GM20431 (cell line): ENCODE results near the gene GRK6.

Experiments used
- in situ Hi-C: fragments of 300-500 bp; cut with MseI, MboI; formaldehyde crosslinking; loops from one replicate; pipeline ENCODE4 v1.15.0; 2020; ENCODE audit warnings: low sequenced_read_pairs; ENCODE audit not compliant: unreplicated experiment

The GRK6 gene

DNA sequence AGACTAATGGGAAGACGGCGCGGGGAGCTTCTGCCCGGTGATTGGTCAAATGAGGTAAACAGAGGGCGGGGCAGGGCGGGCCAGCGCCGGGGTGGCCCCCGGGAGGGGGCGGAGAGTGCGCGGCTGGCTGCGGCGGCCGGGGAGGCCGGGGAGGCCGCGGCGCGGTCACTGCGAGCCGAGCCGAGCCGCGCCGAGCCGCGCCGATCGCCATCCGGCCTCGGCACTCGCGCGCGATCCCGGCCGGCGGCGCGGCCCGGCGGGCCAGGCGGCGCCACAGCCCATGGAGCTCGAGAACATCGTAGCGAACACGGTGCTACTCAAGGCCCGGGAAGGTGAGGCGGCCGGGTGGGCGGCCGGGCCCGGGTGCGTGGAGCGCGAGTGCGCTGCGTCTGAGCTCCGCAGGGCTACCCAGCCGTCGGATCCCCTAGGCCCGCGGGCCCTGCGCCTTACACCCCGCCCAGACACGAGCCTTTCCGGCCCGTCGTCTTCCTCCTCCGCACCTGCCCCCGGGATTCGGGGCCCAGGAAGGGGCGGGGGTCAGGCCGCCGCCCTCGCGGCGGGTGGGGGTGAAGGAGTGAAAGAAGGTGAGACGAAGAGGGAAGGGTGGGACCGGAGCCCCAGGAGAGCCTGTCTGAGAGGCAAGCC, at the start of gene GRK6:
TSS of gene GRK6 (plus strand) at position 111 of the 645 bp plus-strand sequence. CDS start at position 281, 170 bp downstream.
- in situ Hi-C loops: no loop called here

DNA sequence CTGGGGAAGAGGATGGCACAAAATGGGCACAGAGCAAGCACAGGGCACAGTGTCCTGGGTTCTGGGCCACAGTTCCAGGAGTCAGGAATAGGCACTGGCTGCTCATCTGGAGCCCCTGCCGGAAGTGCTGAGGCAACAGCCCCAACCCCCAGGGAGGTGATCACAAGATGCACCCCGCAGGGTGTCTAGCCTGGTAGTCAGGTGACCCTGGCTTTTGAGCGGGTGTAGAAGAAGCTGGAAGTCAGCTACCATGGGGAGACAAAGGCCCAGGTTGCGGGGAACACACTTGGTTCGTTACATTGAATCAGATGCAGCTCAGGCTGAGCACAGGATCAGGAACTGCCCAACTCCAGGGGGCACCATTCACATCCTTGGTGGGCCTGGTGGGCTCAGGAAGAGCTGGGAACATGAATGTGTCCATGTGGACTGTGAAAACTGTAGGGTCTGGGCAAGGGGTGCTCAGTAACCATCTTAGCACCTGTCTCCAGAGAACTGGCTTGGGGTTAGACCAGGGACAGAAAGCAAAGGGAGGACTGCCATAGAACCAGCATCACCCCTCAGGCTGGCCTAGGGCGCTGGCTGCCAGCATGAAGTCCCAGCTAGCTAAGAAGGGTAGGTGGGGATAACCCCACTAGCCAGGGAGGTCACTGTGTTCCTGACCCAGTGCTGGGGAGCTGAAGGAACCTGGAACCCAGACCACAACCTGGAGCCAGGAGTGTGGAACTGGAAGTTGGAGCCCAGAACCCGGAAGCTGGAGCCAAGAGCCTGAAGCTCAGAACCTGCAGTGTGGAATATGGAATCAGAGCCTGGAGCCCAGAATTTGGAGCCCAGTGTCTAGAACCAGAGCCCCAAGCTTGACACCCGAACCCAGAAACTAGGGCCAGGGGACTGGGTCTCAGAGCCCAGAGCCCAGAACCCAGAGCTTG, 48.4 kb upstream of the GRK6 start:
- in situ Hi-C loops: no loop called here

DNA sequence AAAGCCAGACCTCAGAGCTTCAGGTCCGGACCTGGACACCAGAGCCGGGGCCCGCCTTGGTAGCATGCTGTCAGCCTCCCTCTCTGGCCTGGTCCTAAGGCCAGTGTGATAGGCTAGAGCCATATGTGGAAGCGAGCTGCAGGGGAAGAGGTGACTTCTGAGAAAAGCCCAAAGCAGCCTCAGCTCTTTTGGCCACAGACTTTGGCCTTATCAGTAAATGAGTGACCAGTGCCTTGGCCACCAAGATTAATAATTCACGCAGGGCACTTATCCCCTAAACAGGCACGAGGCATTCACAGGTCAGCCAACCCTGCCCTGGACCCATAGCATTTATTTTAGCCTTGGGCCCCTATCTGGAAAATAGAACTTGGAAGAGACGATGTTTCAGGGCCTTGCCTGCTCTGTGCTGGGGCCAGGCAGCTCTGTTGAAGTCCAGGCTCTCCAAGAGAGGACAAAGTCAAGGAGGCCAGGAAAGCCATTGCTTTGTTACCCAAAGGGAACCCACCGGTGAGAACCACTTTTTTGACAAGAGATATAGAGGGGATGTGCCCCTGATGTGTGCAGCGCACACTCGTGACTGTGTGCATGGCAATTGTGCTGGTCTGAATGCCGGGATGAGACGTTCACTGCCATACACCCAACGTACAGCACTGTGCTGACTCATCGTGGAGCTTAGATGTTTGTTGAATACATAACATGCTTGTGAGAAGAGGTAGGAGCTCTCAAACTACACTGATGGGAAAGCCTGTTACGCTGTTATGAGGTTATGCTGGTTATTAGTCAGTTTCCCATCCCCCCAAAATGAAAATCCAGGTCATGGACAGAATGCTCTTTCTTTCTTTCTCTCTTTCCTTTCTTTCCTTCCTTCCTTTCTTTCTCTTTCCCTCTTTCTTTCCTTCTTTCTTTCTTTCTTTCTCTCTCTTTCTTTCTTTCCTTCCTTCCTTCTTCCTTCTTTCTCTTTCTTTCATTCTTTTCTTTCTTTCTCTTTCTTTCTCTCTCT, 47.3 kb upstream of the GRK6 start:
- in situ Hi-C loops: no loop called here

DNA sequence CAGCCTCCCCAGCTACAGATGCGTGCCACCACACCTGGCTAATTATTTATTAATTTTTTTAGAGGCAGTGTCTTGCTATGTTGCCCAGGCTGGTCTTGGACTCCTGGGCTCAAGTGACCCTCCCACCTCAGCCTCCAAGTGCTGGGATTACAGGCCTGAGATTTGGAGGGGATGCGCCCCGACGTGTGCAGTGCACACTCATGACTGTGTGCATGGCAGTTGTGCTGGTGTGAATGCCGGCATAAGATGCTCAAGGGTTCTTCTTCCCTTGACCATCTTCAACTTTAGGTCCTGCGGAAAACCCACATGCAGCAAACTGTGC, 45.7 kb upstream of the GRK6 start:
- in situ Hi-C loops: no loop called here

DNA sequence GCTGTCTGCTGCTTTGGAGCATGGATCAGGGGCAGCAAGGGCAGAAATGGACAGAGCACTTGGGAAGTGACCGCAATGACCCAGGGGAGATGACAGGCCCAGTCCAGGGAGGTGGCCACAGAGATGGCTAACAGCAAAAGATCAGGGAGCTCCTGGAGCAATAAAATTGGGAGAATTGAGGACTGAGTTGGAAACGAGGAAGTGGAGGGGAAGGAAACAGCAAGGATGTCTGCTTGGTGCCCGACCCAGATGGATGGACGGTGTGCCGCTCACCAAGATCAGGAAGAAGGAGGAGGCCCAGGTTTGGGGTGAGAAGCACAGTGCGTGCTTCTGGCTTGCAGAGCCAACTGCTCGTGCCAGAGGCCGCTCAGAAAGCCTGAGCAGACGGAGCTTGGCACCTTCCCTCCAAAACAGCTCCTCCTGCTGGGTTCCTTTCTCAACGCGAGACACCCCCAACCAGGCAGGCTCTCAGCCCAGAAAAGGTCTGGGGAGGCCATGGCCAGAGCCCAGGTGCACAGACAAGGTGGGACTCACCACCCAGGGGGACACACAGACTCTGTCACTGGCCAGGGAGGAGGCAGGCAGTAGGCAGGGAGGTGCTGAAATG, 44.0 kb upstream of the GRK6 start:
- in situ Hi-C loops: no loop called here

DNA sequence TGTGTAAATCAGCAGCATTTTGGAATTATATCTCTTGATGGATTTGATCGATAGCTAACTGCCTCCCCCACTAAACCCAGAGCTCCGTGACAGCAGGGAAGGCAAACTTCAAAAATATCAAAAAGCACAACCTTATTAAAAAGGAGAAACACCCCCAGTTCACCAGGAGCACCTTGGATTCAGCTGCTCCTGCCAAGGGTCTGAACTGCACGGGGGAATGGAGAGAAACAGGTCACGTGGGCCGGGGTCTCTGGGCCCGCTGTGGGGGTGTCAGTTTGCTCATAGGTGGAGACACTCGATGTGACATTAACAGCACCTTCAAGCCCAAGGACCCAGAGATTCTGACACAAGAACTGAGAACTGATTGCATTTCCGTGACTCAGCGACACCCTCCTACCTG, 43.3 kb upstream of the GRK6 start:
- in situ Hi-C loops: no loop called here

DNA sequence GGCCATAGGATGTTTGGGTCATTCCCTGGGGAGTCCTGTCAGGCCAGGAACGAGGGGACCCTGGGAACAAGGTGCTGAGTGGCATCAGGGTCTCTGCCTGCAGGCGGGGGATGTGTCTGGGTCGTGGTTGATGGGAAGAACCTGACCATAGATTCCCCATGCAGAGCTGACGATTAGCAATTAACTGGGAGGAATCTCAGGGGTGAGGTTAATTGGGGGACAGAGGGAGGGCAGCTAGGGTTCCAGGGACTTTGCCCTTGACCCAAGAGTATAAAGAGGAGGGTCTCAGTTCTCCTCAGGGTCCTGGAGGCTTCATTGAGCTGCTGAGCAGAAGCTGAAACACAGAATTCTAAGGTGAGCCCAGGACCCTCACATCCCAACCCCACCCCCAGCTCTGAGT, 42.3 kb upstream of the GRK6 start, which contains the start of gene SLC34A1:
TSS of gene SLC34A1 (plus strand) at position 301 of the 400 bp plus-strand sequence. CDS start 1,308 bp downstream, outside the sequence.
- in situ Hi-C loops: no loop called here

DNA sequence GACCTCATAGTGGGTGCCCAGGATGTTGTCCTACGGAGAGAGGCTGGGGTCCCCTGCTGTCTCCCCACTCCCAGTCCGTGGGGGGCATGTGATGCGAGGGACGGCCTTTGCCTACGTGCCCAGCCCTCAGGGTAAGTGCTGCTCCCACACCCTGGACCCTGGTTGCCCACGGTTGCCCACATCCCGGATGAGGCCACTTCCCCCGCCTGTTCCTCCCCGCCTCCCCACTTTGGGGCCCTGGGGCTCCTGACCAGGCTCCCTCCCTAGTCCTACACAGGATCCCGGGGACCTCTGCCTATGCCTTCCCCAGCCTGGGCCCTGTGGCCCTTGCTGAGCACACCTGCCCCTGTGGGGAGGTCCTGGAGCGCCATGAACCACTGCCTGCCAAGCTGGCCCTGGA, 40.8 kb upstream of the GRK6 start:
- in situ Hi-C loops: no loop called here

DNA sequence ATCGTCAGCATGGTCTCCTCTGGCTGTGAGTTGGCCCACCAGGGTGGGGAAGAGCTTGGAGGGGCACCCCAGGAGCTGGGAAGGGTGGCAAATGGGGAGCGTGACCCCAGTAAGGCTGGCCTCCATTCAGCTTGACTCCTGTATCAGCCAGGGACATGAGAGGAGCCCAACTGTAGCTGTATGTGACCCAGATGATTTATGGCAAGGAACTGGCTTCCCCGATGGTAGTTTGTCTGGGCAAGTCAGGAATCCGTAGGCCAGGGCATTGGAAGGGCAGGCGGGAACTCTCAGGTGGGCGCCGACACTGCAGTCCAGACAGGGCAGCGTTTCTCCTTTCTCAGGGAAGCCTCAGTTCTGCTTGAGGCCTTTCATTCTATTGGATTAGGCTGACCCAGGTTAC, 39.9 kb upstream of the GRK6 start:
- in situ Hi-C loops: no loop called here

DNA sequence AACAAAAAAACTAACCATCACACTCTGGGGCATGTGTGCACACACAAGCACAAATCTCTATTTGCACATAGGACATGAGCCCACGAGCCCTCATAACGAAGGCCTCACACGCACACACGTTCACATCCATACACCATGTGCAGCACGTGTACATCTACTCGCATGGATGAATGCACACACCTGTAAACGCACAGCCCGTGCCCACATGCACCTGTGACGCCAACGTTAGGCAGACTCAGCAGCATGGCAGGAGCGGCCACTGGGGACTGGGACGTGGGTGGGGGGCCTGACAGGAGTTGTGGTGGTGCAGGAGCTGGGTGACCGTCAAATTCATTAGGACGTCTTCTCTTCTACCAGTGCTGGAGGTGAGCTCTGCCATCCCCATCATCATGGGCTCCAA, 39.1 kb upstream of the GRK6 start:
- in situ Hi-C loops: no loop called here

DNA sequence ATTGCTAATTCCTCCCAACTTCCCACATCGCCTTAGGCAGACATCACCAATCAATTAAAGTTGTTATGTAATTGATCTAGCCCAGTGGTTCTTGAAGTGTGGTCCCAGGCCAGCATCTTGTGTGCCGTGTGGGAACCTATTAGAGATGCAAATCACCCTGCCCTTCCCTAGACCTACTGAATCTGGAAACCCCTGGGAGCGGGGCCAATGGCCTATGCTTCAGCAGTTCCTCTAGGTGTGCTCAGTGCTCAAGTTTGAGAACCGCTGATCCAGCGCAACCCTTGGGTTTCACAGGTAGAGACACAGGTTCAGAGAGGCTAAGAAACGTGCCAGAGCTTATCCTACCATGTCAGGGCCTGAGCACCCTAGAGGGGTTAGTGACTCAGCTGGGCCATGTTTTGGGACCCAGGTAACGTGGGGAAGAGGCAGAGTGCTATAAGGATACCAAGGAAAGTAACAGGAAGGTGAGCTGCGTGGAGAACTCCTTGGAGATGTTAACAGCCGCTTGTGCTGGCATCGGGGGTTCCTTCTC, 37.9 kb upstream of the GRK6 start:
- in situ Hi-C loops: no loop called here

DNA sequence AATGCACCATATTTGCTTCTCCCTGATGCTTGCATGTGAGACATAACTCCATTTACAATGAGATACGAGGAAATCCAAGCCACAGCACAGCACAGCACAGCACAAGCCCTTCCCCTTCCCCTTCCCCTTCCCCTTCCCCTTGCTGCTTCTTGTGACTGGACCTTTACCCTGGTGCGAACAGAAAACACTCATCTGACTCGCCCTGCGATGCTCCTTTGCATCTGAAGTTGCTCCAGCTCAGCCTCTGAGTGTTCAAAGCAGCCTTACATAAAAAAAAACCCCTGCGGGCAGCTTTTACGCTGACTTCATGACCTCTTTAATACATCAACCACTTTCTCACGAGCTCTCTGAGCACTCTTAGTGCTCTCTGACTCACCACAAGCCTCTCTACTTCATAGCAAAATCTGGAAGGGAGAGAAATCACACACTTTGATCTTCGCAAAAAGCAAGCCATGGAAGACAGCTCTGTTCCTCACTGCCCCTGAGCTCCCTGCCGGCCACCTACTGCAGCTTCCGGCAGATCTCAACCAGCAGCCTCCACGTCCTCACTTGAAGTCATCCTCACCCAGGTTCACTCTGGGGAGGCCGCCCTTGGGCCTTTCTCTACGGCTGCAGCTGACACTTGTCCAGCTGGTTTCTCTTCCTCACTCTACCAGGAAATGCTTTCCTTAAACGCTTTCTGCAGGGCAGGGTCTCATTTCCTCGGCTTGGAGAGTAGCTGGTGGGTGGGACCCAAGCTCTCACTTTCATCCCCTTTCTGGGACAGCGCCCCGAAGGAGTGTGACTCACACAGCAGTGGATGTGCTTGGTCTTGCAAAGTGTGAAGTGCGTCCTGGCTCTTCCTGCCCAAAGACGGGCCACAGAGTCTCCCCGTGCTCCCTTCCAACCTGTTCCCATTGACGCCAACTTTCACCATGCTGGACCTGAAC, 37.0 kb upstream of the GRK6 start:
- in situ Hi-C loops: no loop called here

DNA sequence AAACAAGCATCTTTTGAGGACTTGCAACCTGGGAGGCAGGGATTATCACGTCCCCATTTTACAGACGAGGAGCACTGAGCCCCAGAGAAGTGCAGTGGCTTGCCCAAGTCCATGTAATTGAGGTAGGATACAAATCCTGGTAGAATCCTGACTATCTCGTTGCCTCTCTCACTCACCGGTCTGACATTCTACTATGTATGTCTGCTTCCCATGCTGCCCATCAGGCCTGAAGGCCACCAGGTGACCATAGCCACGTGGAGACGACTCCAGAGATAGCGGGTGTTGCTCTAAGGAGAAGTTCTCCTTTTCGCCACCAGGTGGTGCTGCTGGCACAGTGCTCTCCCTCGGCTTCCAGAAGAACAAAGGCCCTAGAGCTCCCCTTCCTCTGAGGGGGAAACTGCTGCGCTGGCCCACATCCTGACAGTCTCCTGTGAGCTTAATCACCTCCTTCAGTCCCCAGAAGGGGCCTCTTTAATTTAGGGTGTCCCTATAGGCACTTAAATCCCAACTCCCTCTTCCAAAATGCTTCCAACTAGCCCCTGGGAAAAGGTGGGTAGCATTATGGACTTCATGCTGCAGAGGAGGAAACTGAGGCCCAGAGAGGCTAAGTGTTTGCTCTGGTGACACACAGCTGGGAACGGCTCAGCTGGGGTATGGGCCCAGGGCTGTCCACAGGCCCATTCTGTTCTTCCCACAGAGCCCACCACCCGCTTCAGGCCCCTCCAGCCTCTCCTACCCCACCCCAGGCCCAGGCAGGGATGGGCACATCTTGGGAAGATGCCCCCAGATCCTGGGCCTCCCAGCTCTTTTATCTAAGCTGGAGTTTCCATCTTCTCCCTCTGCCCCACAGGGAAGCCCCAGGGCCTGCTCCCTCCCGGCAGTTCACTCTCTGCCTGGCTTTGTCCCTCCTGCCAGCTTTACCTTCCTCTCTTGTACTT, 35.8 kb upstream of the GRK6 start:
- in situ Hi-C loops: no loop called here

DNA sequence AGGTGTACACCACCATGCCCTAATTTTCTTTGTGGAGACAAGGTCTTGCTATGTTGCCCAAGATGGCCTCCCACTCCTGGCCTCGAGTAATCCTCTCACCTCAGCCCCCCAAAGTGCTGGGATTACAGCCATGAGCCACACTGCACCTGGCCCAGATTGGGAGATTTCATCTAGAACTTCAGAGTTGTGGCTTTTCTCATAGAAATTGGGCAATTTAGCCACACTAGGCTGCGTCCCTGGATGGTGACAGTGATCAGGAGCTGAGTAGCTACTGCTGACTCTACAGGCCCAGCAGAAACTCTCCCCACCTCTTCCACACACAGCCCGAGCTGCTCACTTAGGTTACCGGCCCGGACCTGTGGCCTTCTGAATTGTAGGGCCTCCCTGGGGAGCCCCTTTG, 33.7 kb upstream of the GRK6 start:
- in situ Hi-C loops: no loop called here

DNA sequence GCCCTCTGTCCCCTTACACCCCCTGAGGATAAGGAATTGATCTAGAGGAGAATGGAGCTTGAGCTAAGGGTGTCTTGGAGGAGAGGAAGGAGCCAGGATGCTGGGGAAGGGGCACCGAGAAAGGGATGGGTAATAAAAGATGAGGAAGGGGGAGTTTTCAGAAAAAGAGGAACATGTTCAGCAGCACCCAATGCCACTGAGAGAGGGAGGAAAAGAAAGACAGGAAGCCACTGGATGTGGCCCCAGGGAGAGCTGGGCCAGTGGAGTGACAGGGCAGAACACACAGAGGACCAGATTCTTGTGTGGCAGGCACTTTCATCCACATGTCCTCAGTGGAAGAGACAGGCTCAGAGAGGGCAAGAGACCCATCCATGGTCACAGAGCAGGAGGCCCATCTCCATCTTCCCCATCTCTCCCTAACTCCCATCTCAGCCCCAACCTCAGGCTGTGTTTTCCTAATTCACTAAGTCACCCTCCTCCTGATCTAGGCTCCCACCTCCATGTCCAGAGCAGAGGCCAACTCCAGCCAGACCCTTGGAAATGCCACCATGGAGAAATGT, 33.2 kb upstream of the GRK6 start:
- in situ Hi-C loops: no loop called here

DNA sequence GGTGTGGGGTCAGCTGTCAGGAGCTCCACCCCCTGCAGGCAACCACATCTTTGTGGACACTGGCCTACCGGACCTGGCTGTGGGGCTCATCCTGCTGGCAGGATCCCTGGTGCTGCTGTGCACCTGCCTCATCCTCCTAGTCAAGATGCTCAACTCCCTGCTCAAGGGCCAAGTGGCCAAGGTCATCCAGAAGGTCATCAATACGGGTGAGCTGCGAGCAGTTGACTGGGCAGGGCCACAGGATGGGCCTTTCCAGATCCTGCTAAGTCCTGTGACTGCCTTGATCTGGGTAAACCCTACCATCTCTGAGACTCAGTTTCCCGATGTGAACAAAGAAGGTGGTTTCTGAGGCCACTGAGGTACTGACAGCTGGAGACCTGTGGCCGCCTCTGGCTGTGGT, 32.5 kb upstream of the GRK6 start:
- in situ Hi-C loops: no loop called here

DNA sequence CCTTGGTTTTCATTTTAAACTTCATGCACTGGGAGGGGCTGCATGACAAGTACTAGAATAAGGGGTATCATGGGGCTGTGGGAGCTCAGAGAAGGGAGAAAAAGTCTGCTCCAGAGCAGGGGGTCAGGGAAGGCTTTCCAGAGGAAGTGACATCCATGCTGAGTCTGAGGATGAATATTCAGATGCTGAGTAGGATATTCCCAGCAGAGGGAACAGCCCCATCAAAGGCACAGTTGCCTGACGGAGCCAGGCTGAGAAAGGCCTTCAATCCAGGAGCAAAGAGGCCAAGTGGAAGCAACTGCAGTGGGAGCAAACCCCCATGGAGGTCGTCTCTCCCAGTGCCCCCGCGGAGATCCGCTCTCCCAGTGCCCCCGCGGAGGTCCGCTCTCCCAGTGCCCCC, 30.4 kb upstream of the GRK6 start:
- in situ Hi-C loops: no loop called here
